GM12891 (cell line): ENCODE measurements around the gene PRXL2B.

Source experiments
- POLR2A ChIP-seq: IDR thresholded peaks from 2 replicates; pipeline ENCODE4 v1.6.1; 2011; ENCODE audit warnings: low read depth, low read length, control low read depth
- POLR2AphosphoS5 ChIP-seq: IDR thresholded peaks from 2 replicates; pipeline ENCODE4 v1.6.1; 2011; ENCODE audit warnings: low read depth, low read length, control low read depth
- POU2F2 ChIP-seq: IDR thresholded peaks from 2 replicates; pipeline ENCODE4 v1.6.1; 2011; ENCODE audit warnings: low read depth, mild to moderate bottlenecking, control low read depth, low read length, moderate library complexity
- SPI1 ChIP-seq: IDR thresholded peaks from 2 replicates; pipeline ENCODE4 v1.6.1; 2011; ENCODE audit warnings: low read depth, low read length, control low read depth
- TAF1 ChIP-seq: IDR thresholded peaks from 2 replicates; pipeline ENCODE4 v1.6.1; 2011; ENCODE audit warnings: low read depth, low read length, control low read depth

- no peak for TF ChIP-seq POLR2AphosphoS5
- no peak for TF ChIP-seq POLR2A
- no peak for TF ChIP-seq SPI1
- no peak for TF ChIP-seq TAF1
- no peak for TF ChIP-seq POU2F2
These were observed 26.2 kb downstream of the PRXL2B start for GRCh38 chr1:2612591-2613365.
